Memory B cell (primary cell): ENCODE data around the gene GSTK1.
"Not testable (repeated sequence)": the region's sequence is repeated elsewhere in the genome, so short reads cannot be mapped to it uniquely, and the experiment has no call there.

ENCODE experiments used
- ATAC-seq: fragments of 150-1000 bp; cut with Tn5 transposase; 2 replicates; pipeline ENCODE4 v1.10.0; 2021; ENCODE audit warnings: low read depth, mild to moderate bottlenecking, moderate library complexity
- DNase-seq, 2 donors: peaks; one replicate each; pipeline ENCODE4 v3.0.0; 2022; ENCODE audit warnings: low spot score in 2 of 2
- H3K27ac Mint-ChIP-seq: one replicate; pipeline ENCODE4 v1.8.0; 2022; ENCODE audit warnings: mild to moderate bottlenecking, moderate library complexity, mixed read lengths
- H3K27me3 Mint-ChIP-seq: one replicate; pipeline ENCODE4 v1.8.0; 2022; ENCODE audit warnings: mixed read lengths
- H3K36me3 Mint-ChIP-seq: one replicate; pipeline ENCODE4 v1.8.0; 2022; ENCODE audit warnings: mild to moderate bottlenecking, mixed read lengths
- H3K4me1 Mint-ChIP-seq: one replicate; pipeline ENCODE4 v1.8.0; 2022; ENCODE audit warnings: mixed read lengths
- H3K4me3 Mint-ChIP-seq: one replicate; pipeline ENCODE4 v1.8.0; 2022; ENCODE audit warnings: mild to moderate bottlenecking, moderate library complexity, mixed read lengths
- H3K9me3 Mint-ChIP-seq: one replicate; pipeline ENCODE4 v1.8.0; 2022; ENCODE audit warnings: mixed read lengths

The GSTK1 gene

GRCh38 chr7:143287339-143287934 lies 24.2 kb downstream of the GSTK1 start:
- Mint-ChIP-seq H3K4me1 (peaks cover 39% of the 10 kb centered on the region), H3K9me3 (no peaks in the 10 kb centered on the region), H3K36me3 (peaks cover 7% of the 10 kb centered on the region)

GRCh38 chr7:143287935-143288826 lies 24.9 kb downstream of the GSTK1 start, which contains the start of gene CASP2:
Gene CASP2, plus strand, starts transcription at chr7:143288351. Its CDS starts 105 bp downstream, at chr7:143288456.
- peaks cover 39% of the 10 kb centered on the region for H3K4me1 Mint-ChIP-seq
- ATAC-seq (peak; percentile 89), DNase-seq (peak; percentile 91 to 97)
- H3K36me3 Mint-ChIP-seq: peaks cover 7% of the 10 kb centered on the region
- H3K27ac Mint-ChIP-seq: peak within 1 kb of the TSS; percentile 91
- H3K9me3 Mint-ChIP-seq: no peaks in the 10 kb centered on the region
- peak within 1 kb of the TSS; percentile 98 for H3K4me3 Mint-ChIP-seq
- no peaks in the 10 kb centered on the region for H3K27me3 Mint-ChIP-seq

More at GRCh38 chr7:143287339-143287934, 24.2 kb downstream of the GSTK1 start:
- no peak for DNase-seq
- no peak for ATAC-seq
- Mint-ChIP-seq H3K27ac (peak overlapping the region; percentile 91), H3K27me3 (no peaks in the 10 kb centered on the region), H3K4me3 (peak overlapping the region; percentile 98)

GRCh38 chr7:143288836-143289235 lies 25.6 kb downstream of the GSTK1 start:
- Mint-ChIP-seq H3K36me3 (peaks cover 10% of the 10 kb centered on the region), H3K27ac (peak overlapping the region; percentile 91), H3K4me3 (peak overlapping the region; percentile 98), H3K27me3 (no peaks in the 10 kb centered on the region), H3K9me3 (no peaks in the 10 kb centered on the region), H3K4me1 (peaks cover 34% of the 10 kb centered on the region)
- DNase-seq: no peak
- no peak for ATAC-seq

GRCh38 chr7:143289421-143289820 lies 26.2 kb downstream of the GSTK1 start:
- H3K4me1 Mint-ChIP-seq: peaks cover 32% of the 10 kb centered on the region
- peaks cover 16% of the 10 kb centered on the region for H3K36me3 Mint-ChIP-seq
- no peak for ATAC-seq

GRCh38 chr7:143289888-143290287 lies 26.6 kb downstream of the GSTK1 start:
- not testable (repeated sequence) for DNase-seq, H3K9me3 Mint-ChIP-seq, ATAC-seq, H3K27ac Mint-ChIP-seq, H3K27me3 Mint-ChIP-seq
- Mint-ChIP-seq H3K36me3 (peaks cover 18% of the 10 kb centered on the region), H3K4me1 (peaks cover 31% of the 10 kb centered on the region), H3K4me3 (peak overlapping the region; percentile 98)

More at GRCh38 chr7:143289421-143289820, 26.2 kb downstream of the GSTK1 start:
- peak overlapping the region; percentile 91 for H3K27ac Mint-ChIP-seq
- no peaks in the 10 kb centered on the region for H3K9me3 Mint-ChIP-seq
- H3K27me3 Mint-ChIP-seq: no peaks in the 10 kb centered on the region
- H3K4me3 Mint-ChIP-seq: peak overlapping the region; percentile 98
- no peak for DNase-seq

GRCh38 chr7:143290293-143290692 lies 27.1 kb downstream of the GSTK1 start:
- Mint-ChIP-seq H3K36me3 (peaks cover 21% of the 10 kb centered on the region), H3K4me3 (peak overlapping the region; percentile 98), H3K9me3 (no peaks in the 10 kb centered on the region), H3K27me3 (no peaks in the 10 kb centered on the region), H3K27ac (no peak overlapping the region), H3K4me1 (peaks cover 31% of the 10 kb centered on the region)
- ATAC-seq: no peak
- DNase-seq: no peak

- H3K4me3 Mint-ChIP-seq: no peak overlapping the region
- no peak overlapping the region for H3K27ac Mint-ChIP-seq
- peaks cover 31% of the 10 kb centered on the region for H3K36me3 Mint-ChIP-seq
- DNase-seq: no peak
- no peaks in the 10 kb centered on the region for H3K27me3 Mint-ChIP-seq
- H3K4me1 Mint-ChIP-seq: peaks cover 37% of the 10 kb centered on the region
- H3K9me3 Mint-ChIP-seq: no peaks in the 10 kb centered on the region
- ATAC-seq: no peak
Observed at GRCh38 chr7:143292876-143293275, 29.6 kb downstream of the GSTK1 start.

- peak overlapping the region; percentile 63 for H3K27ac Mint-ChIP-seq
- no peak for DNase-seq
- H3K27me3 Mint-ChIP-seq: no peaks in the 10 kb centered on the region
- no peak overlapping the region for H3K4me3 Mint-ChIP-seq
- no peak for ATAC-seq
- H3K4me1 Mint-ChIP-seq: peaks cover 32% of the 10 kb centered on the region
- no peaks in the 10 kb centered on the region for H3K9me3 Mint-ChIP-seq
- peaks cover 40% of the 10 kb centered on the region for H3K36me3 Mint-ChIP-seq
Observed at GRCh38 chr7:143295870-143296269, 32.6 kb downstream of the GSTK1 start.

GRCh38 chr7:143296686-143297085 lies 33.4 kb downstream of the GSTK1 start:
- no peak for DNase-seq
- no peaks in the 10 kb centered on the region for H3K27me3 Mint-ChIP-seq
- H3K27ac Mint-ChIP-seq: peak overlapping the region; percentile 30
- H3K4me1 Mint-ChIP-seq: peaks cover 30% of the 10 kb centered on the region
- no peak for ATAC-seq
- H3K36me3 Mint-ChIP-seq: peaks cover 43% of the 10 kb centered on the region
- no peaks in the 10 kb centered on the region for H3K9me3 Mint-ChIP-seq
- no peak overlapping the region for H3K4me3 Mint-ChIP-seq

- no peak overlapping the region for H3K4me3 Mint-ChIP-seq
- DNase-seq: no peak
- peaks cover 44% of the 10 kb centered on the region for H3K36me3 Mint-ChIP-seq
- no peaks in the 10 kb centered on the region for H3K9me3 Mint-ChIP-seq
- H3K27ac Mint-ChIP-seq: peak overlapping the region; percentile 2
- H3K4me1 Mint-ChIP-seq: peaks cover 27% of the 10 kb centered on the region
- ATAC-seq: no peak
- no peaks in the 10 kb centered on the region for H3K27me3 Mint-ChIP-seq
Observed at GRCh38 chr7:143299346-143299745, 36.1 kb downstream of the GSTK1 start.

- Mint-ChIP-seq H3K9me3 (no peaks in the 10 kb centered on the region), H3K4me3 (no peak overlapping the region), H3K36me3 (peaks cover 44% of the 10 kb centered on the region), H3K27me3 (no peaks in the 10 kb centered on the region), H3K27ac (peak overlapping the region; percentile 2), H3K4me1 (peaks cover 24% of the 10 kb centered on the region)
- ATAC-seq (peak; percentile 93), DNase-seq (peak in 1 of 2 donors; percentile 36)
Observed at GRCh38 chr7:143299840-143300239, 36.6 kb downstream of the GSTK1 start.

GRCh38 chr7:143300959-143301935 lies 38.0 kb downstream of the GSTK1 start:
- DNase-seq: no peak
- Mint-ChIP-seq H3K9me3 (no peaks in the 10 kb centered on the region), H3K4me3 (no peak overlapping the region), H3K36me3 (peaks cover 47% of the 10 kb centered on the region), H3K4me1 (peaks cover 21% of the 10 kb centered on the region), H3K27ac (peak overlapping the region; percentile 81), H3K27me3 (no peaks in the 10 kb centered on the region)
- ATAC-seq: peak; percentile 32

- ATAC-seq: no peak
- no peak for DNase-seq
- Mint-ChIP-seq H3K4me3 (no peak overlapping the region), H3K4me1 (peaks cover 26% of the 10 kb centered on the region), H3K27me3 (no peaks in the 10 kb centered on the region), H3K36me3 (peaks cover 59% of the 10 kb centered on the region), H3K9me3 (no peaks in the 10 kb centered on the region), H3K27ac (no peak overlapping the region)
Observed at GRCh38 chr7:143303733-143304132, 40.5 kb downstream of the GSTK1 start.
